Activated T-cell treated with anti-CD3 and anti-CD28 coated beads for 48 hours (primary cell): ENCODE results near the gene BID.
A peak's percentile ranks its signal among the peaks of the same experiment; 100 is the strongest.

Experiments
- DNase-seq: peaks from one replicate; pipeline ENCODE4 v3.0.0-alpha.2; 2020; ENCODE audit warnings: low read depth

BID gene

GRCh38 chr22:17803609-17804270 lies 29.5 kb upstream of the BID start:
- no peak for DNase-seq

GRCh38 chr22:17802822-17803221 lies 28.6 kb upstream of the BID start:
- DNase-seq, result no peak

- DNase-seq, result no peak
These were observed 28.1 kb upstream of the BID start for GRCh38 chr22:17802411-17802810.

- DNase-seq, result no peak
These were observed 23.7 kb upstream of the BID start for GRCh38 chr22:17797721-17798559.

- no peak for DNase-seq
These were observed 22.4 kb upstream of the BID start for GRCh38 chr22:17796695-17797094.

GRCh38 chr22:17795661-17796548 lies 21.6 kb upstream of the BID start:
- no peak for DNase-seq

- DNase-seq, result no peak
These were observed 20.7 kb upstream of the BID start for GRCh38 chr22:17794726-17795542.

GRCh38 chr22:17792854-17793434 lies 18.7 kb upstream of the BID start:
- DNase-seq, result no peak

- DNase-seq, result no peak
These were observed 18.0 kb upstream of the BID start for GRCh38 chr22:17792299-17792698.

GRCh38 chr22:17791196-17791595 lies 16.9 kb upstream of the BID start:
- no peak for DNase-seq

GRCh38 chr22:17789379-17790200 lies 15.3 kb upstream of the BID start:
- no peak for DNase-seq

- no peak for DNase-seq
These were observed 14.5 kb upstream of the BID start for GRCh38 chr22:17788528-17789378.

GRCh38 chr22:17787716-17788330 lies 13.6 kb upstream of the BID start:
- DNase-seq, result no peak

GRCh38 chr22:17787241-17787640 lies 13.0 kb upstream of the BID start:
- DNase-seq, result no peak

GRCh38 chr22:17786435-17787161 lies 12.3 kb upstream of the BID start:
- no peak for DNase-seq

- DNase-seq, result peak; percentile 58
These were observed 11.2 kb upstream of the BID start for GRCh38 chr22:17785185-17786184.

GRCh38 chr22:17784776-17785175 lies 10.5 kb upstream of the BID start:
- no peak for DNase-seq
